Esophagus squamous epithelium (tissue), 4 donors: ENCODE measurements around the gene POLA1.

Experiments
- CTCF ChIP-seq, 6 experiments: fragments of 450-650 bp in 4 of 6; fragments of 200-600 bp in 2 of 6; sonication (generic) in 2 of 6; IDR thresholded peaks; one replicate each; pipeline ENCODE4 v1.5.1; 2016 to 2019; ENCODE audit warnings: antibody characterized with exemption in 6 of 6, mild to moderate bottlenecking in 4 of 6, moderate library complexity in 4 of 6
- POLR2A ChIP-seq, 4 donors: fragments of 450-650 bp; IDR thresholded peaks; one replicate each; pipeline ENCODE4 v1.6.1; 2017; ENCODE audit warnings: antibody characterized with exemption in 4 of 4, mild to moderate bottlenecking in 4 of 4, moderate library complexity in 3 of 4

- TF ChIP-seq POLR2A (IDR thresholded peaks at IDR 0.05) (no peak), CTCF (IDR thresholded peaks at IDR 0.05) (no peak)
These were observed 95.3 kb downstream of the POLA1 start for GRCh38 chrX:24789047-24789446.
